CD4-positive, alpha-beta T cell (primary cell): ENCODE measurements around the gene KIF24. TPM values are rescaled to one million over a fixed set of nuclear protein-coding genes. Genes with fewer than 3 reads are reported as not detected.

Experiments
- ATAC-seq: fragments of 200-7000 bp; cut with Tn5 transposase; one replicate; pipeline ENCODE4 v1.10.0; 2022; ENCODE audit warnings: mild to moderate bottlenecking; ENCODE audit not compliant: poor library complexity
- CTCF ChIA-PET: fragments of 350-600 bp; sonication (Branson Sonifier 250); formaldehyde crosslinking; loops from one replicate; lab custom pipeline; 2021; ENCODE audit warnings: antibody characterized with exemption, inconsistent platforms; lab: Charles Lee
- POLR2A ChIA-PET: fragments of 350-600 bp; sonication (Branson Sonifier 250); formaldehyde crosslinking; loops from one replicate; lab custom pipeline; 2021; ENCODE audit warnings: antibody characterized with exemption, inconsistent platforms; lab: Charles Lee
- DNase-seq, 14 experiments: peaks; one replicate each; pipeline ENCODE4 v3.0.0-alpha.2; 2013 to 2020; ENCODE audit warnings: mixed read lengths in 2 of 14
- H3K27ac ChIP-seq, 2 donors: one replicate each; pipeline versions ENCODE4 v1.5.1 to v1.7.0; 2013; ENCODE audit warnings: low read length in 2 of 2, low read depth in 1 of 2, mild to moderate bottlenecking in 1 of 2
- H3K27me3 ChIP-seq, 2 experiments: 1 replicate in 1 of 2; 2 replicates in 1 of 2; pipeline versions ENCODE4 v1.6.1 to v1.7.0; 2013; ENCODE audit warnings: low read length in 2 of 2, control low read depth in 1 of 2, mild to moderate bottlenecking in 1 of 2, moderate library complexity in 1 of 2; ENCODE audit not compliant: insufficient read depth in 2 of 2, control insufficient read depth in 1 of 2
- H3K36me3 ChIP-seq: one replicate; pipeline ENCODE4 v1.6.1; 2013; ENCODE audit warnings: low read length, control low read depth; ENCODE audit not compliant: insufficient read depth
- H3K4me1 ChIP-seq: one replicate; pipeline ENCODE4 v1.6.1; 2013; ENCODE audit warnings: low read length, control low read depth; ENCODE audit not compliant: insufficient read depth
- H3K4me3 ChIP-seq: one replicate; pipeline ENCODE4 v1.5.1; 2013; ENCODE audit warnings: mild to moderate bottlenecking, low read length, moderate library complexity
- H3K9me3 ChIP-seq, 2 experiments: 1 replicate in 1 of 2; 2 replicates in 1 of 2; pipeline versions ENCODE4 v1.6.1 to v1.7.0; 2013; ENCODE audit warnings: low read length in 2 of 2, mild to moderate bottlenecking in 2 of 2, control low read depth in 1 of 2, moderate library complexity in 1 of 2; ENCODE audit not compliant: control insufficient read depth in 1 of 2, insufficient read depth in 1 of 2
- H3K27ac Mint-ChIP-seq: one replicate; pipeline ENCODE4 v1.8.0; 2020; ENCODE audit warnings: mixed read lengths
- H3K27me3 Mint-ChIP-seq: one replicate; pipeline ENCODE4 v1.8.0; 2021; ENCODE audit warnings: mixed read lengths
- H3K36me3 Mint-ChIP-seq: one replicate; pipeline ENCODE4 v1.8.0; 2021; ENCODE audit warnings: low read depth, mixed read lengths
- H3K4me1 Mint-ChIP-seq: one replicate; pipeline ENCODE4 v1.8.0; 2021; ENCODE audit warnings: low read depth, mixed read lengths
- H3K4me3 Mint-ChIP-seq: one replicate; pipeline ENCODE4 v1.8.0; 2020; ENCODE audit warnings: mild to moderate bottlenecking, mixed read lengths
- H3K9me3 Mint-ChIP-seq: one replicate; pipeline ENCODE4 v1.8.0; 2020; ENCODE audit warnings: mixed read lengths
- CTCF ChIP-seq: fragments of 200-600 bp; IDR thresholded peaks from one replicate; pipeline ENCODE4 v1.8.0; 2022; ENCODE audit warnings: antibody characterized with exemption, mild to moderate bottlenecking
- intact Hi-C, 2 experiments: fragments of 100-400 bp; cut with DNase I in 1 of 2; cut with micrococcal nuclease in 1 of 2; formaldehyde crosslinking; loops; one replicate each; pipeline versions ENCODE4 v1.15.1 to v1.9.0; 2023 to 2025; cut with DNase I, micrococcal nuclease
- total RNA-seq, 174 experiments: library from RNA in 2 of 174; stranded (reverse) in 2 of 174; gene quantifications; one replicate each; pipeline ENCODE4 v1.2.3 and lab custom pipeline; 2021 to 2026

Gene KIF24
- total RNA-seq, 2 experiments from 2014 or later, result 0.05 to 0.14 TPM

- no peaks in the 10 kb centered on the region for H3K9me3 ChIP-seq
- H3K27ac ChIP-seq, result no peak overlapping the region
- Mint-ChIP-seq H3K4me1 (no peaks in the 10 kb centered on the region), H3K9me3 (no peaks in the 10 kb centered on the region), H3K36me3 (no peaks in the 10 kb centered on the region), H3K4me3 (no peak overlapping the region), H3K27ac (no peak overlapping the region), H3K27me3 (no peaks in the 10 kb centered on the region)
- no peak for DNase-seq
- intact Hi-C loops, result no loop called here
- TF ChIP-seq CTCF, result no peak
- ChIA-PET POLR2A (no interaction called here), CTCF (no interaction called here)
- no peaks in the 10 kb centered on the region for H3K4me1 ChIP-seq
- H3K27me3 ChIP-seq, result no peaks in the 10 kb centered on the region
- no peak for ATAC-seq
- H3K36me3 ChIP-seq, result no peaks in the 10 kb centered on the region
- H3K4me3 ChIP-seq, result no peak overlapping the region
Measured at GRCh38 chr9:34291423-34291822, 37.6 kb downstream of the KIF24 start.

- Mint-ChIP-seq H3K27me3 (no peaks in the 10 kb centered on the region), H3K36me3 (no peaks in the 10 kb centered on the region), H3K4me1 (no peaks in the 10 kb centered on the region), H3K27ac (no peak overlapping the region), H3K4me3 (no peak overlapping the region), H3K9me3 (no peaks in the 10 kb centered on the region)
- ChIA-PET POLR2A (no interaction called here), CTCF (no interaction called here)
- intact Hi-C loops, result no loop called here
- TF ChIP-seq CTCF, result no peak
- H3K4me1 ChIP-seq, result no peaks in the 10 kb centered on the region
- H3K4me3 ChIP-seq, result no peak overlapping the region
- no peak overlapping the region for H3K27ac ChIP-seq
- no peaks in the 10 kb centered on the region for H3K27me3 ChIP-seq
- no peak for ATAC-seq
- H3K9me3 ChIP-seq, result no peaks in the 10 kb centered on the region
- no peaks in the 10 kb centered on the region for H3K36me3 ChIP-seq
- DNase-seq, result peak in 2 of 14 experiments; percentile 2 to 9
Measured at GRCh38 chr9:34291023-34291422, 38.0 kb downstream of the KIF24 start.

GRCh38 chr9:34289159-34289558 lies 39.9 kb downstream of the KIF24 start:
- H3K9me3 ChIP-seq, result no peaks in the 10 kb centered on the region
- DNase-seq (no peak), ATAC-seq (no peak)
- no peaks in the 10 kb centered on the region for H3K27me3 ChIP-seq
- H3K36me3 ChIP-seq, result no peaks in the 10 kb centered on the region
- Mint-ChIP-seq H3K36me3 (no peaks in the 10 kb centered on the region), H3K9me3 (no peaks in the 10 kb centered on the region), H3K4me1 (no peaks in the 10 kb centered on the region), H3K27me3 (no peaks in the 10 kb centered on the region), H3K4me3 (no peak overlapping the region), H3K27ac (no peak overlapping the region)
- H3K27ac ChIP-seq, result no peak overlapping the region
- no peak overlapping the region for H3K4me3 ChIP-seq
- intact Hi-C loops, result no loop called here
- H3K4me1 ChIP-seq, result no peaks in the 10 kb centered on the region
- CTCF ChIA-PET, result interaction anchor here (0.6 kb wide), 1 partner anchor 70 kb away, joined by 4 read pairs; no protein-coding TSS in a partner anchor
- no peak for TF ChIP-seq CTCF
- POLR2A ChIA-PET, result no interaction called here
